Measurements from ENCODE around the gene SFSWAP.
"Not testable (repeated sequence)": the region's sequence is repeated elsewhere in the genome, so short reads cannot be mapped to it uniquely, and the experiment has no call there.

The SFSWAP gene

GRCh38 chr12:131808744-131809371 is 98.0 kb downstream of the SFSWAP start:
- TF ChIP-seq CTCF (conservative IDR thresholded peaks at IDR 0.05; ENCODE audit: low read depth) = no peak
- H3K27ac ChIP-seq = no peak overlapping the region
- DNase-seq (ENCODE audit: low spot score) = no peak
- CTCF ChIA-PET = interaction anchor here (0.7 kb wide), 1 partner anchor 1342 kb away, joined by 5 read pairs; no protein-coding TSS in a partner anchor
- POLR2A ChIA-PET (ENCODE audit: low non-redundant PET) = no interaction called here

- DNase-seq (ENCODE audit: low spot score); CTCF ChIA-PET; POLR2A ChIA-PET (ENCODE audit: low non-redundant PET); H3K27ac ChIP-seq: not testable (repeated sequence)
These were observed 98.8 kb downstream of the SFSWAP start for GRCh38 chr12:131809476-131810254.

- H3K27ac ChIP-seq = no peak overlapping the region
- no peak for DNase-seq (ENCODE audit: low spot score)
- no peak for TF ChIP-seq CTCF (conservative IDR thresholded peaks at IDR 0.05; ENCODE audit: low read depth)
- CTCF ChIA-PET = no interaction called here
- POLR2A ChIA-PET (ENCODE audit: low non-redundant PET) = no interaction called here
These were observed 99.8 kb downstream of the SFSWAP start for GRCh38 chr12:131810726-131811125.

- no peak for TF ChIP-seq CTCF (conservative IDR thresholded peaks at IDR 0.05; ENCODE audit: low read depth)
- no peak for DNase-seq (ENCODE audit: low spot score)
- CTCF ChIA-PET = interaction anchor here (0.6 kb wide), 1 partner anchor 661 kb away, joined by 4 read pairs; no protein-coding TSS in a partner anchor
- POLR2A ChIA-PET (ENCODE audit: low non-redundant PET) = no interaction called here
- no peak overlapping the region for H3K27ac ChIP-seq
These were observed 104.2 kb downstream of the SFSWAP start for GRCh38 chr12:131815131-131815530.

- no peak for TF ChIP-seq CTCF (conservative IDR thresholded peaks at IDR 0.05; ENCODE audit: low read depth)
- POLR2A ChIA-PET (ENCODE audit: low non-redundant PET) = interaction anchor here (0.6 kb wide), 1 partner anchor 710 kb away, joined by 4 read pairs; no protein-coding TSS in a partner anchor
- no peak for DNase-seq (ENCODE audit: low spot score)
- no peak overlapping the region for H3K27ac ChIP-seq
- CTCF ChIA-PET = no interaction called here
These were observed 105.6 kb downstream of the SFSWAP start for GRCh38 chr12:131816495-131816894.

GRCh38 chr12:131817241-131817640 is 106.4 kb downstream of the SFSWAP start:
- no peak for DNase-seq (ENCODE audit: low spot score)
- CTCF ChIA-PET = interaction anchor here (0.7 kb wide), 1 partner anchor 29 kb away, joined by 3 read pairs; no protein-coding TSS in a partner anchor
- H3K27ac ChIP-seq = no peak overlapping the region
- TF ChIP-seq CTCF (conservative IDR thresholded peaks at IDR 0.05; ENCODE audit: low read depth) = no peak
- POLR2A ChIA-PET (ENCODE audit: low non-redundant PET) = no interaction called here
